ENCODE results near the gene RPS3. TPM values are rescaled to one million over a fixed set of nuclear protein-coding genes. Genes with fewer than 3 reads are reported as not detected.

The RPS3 gene
- total and polyA plus RNA-seq, 2 experiments from 2014 or later = 1,745 to 2,793 TPM

- Histone ChIP-seq H3F3A (replicated peaks; ENCODE audit: low read depth) (peaks cover 30% of the 10 kb centered on the region), H3K4me3 (no peak overlapping the region), H3K9me2 (ENCODE audit: insufficient read depth) (no peaks in the 10 kb centered on the region), H3K79me2 (replicated peaks; ENCODE audit: insufficient read depth) (peaks cover 46% of the 10 kb centered on the region), H3K27ac (ENCODE audit: low read depth) (no peak overlapping the region), H2AFZ (peak overlapping the region; percentile 61; the same call in 1 of the 2 replicates), H3K4me1 (ENCODE audit: insufficient read depth) (peaks cover 29% of the 10 kb centered on the region), H4K20me1 (replicated peaks; ENCODE audit: insufficient read depth) (peaks cover 31% of the 10 kb centered on the region), H3K36me3 (ENCODE audit: insufficient read depth) (peaks cover 34% of the 10 kb centered on the region), H3K4me2 (no peak overlapping the region), H3K27me3 (ENCODE audit: insufficient read depth) (no peaks in the 10 kb centered on the region)
- DNase-seq (ENCODE audit: low spot score) (no peak), ATAC-seq (no peak)
- H3K36me3 Mint-ChIP-seq (ENCODE audit: low read depth) = peaks cover 47% of the 10 kb centered on the region
- peak overlapping the region; percentile 99 for H3K27ac Mint-ChIP-seq
- H3K9me3 Mint-ChIP-seq = no peaks in the 10 kb centered on the region; the same call in 1 of the 3 replicates
- peak overlapping the region; percentile 98 for H3K4me3 Mint-ChIP-seq
- H3K4me1 Mint-ChIP-seq = peaks cover 33% of the 10 kb centered on the region
- TF ChIP-seq CTCF (conservative IDR thresholded peaks at IDR 0.05; ENCODE audit: low read depth in 2 of 2) (no peak), ETS1 (IDR thresholded peaks at IDR 0.05) (no peak), EZH2phosphoT487 (IDR thresholded peaks at IDR 0.05; ENCODE audit: unreplicated experiment) (no peak), STAT1 (IDR thresholded peaks at IDR 0.05; ENCODE audit: unreplicated experiment) (no peak), ZNF331 (CRISPR knock-in tag; IDR thresholded peaks at IDR 0.05; ENCODE audit: low read depth) (no peak), CREB1 (CRISPR knock-in tag; IDR thresholded peaks at IDR 0.05; ENCODE audit: low read depth) (no peak)
- H3K27me3 Mint-ChIP-seq (ENCODE audit: insufficient read depth, low read depth, poor library complexity) = peaks cover 8% of the 10 kb centered on the region
These were observed 412 bp upstream of the RPS3 start for GRCh38 chr11:75398906-75399305.

GRCh38 chr11:75400146-75400865 lies 988 bp downstream of the RPS3 start:
- Mint-ChIP-seq H3K36me3 (ENCODE audit: low read depth) (peaks cover 61% of the 10 kb centered on the region), H3K27me3 (ENCODE audit: insufficient read depth, low read depth, poor library complexity) (peaks cover 8% of the 10 kb centered on the region), H3K4me3 (peak overlapping the region; percentile 98), H3K27ac (peak overlapping the region; percentile 99), H3K9me3 (no peaks in the 10 kb centered on the region; the same call in 1 of the 3 replicates), H3K4me1 (peaks cover 40% of the 10 kb centered on the region)
- DNase-seq (ENCODE audit: low spot score) (no peak), ATAC-seq (peak; percentile 6)
- peaks cover 45% of the 10 kb centered on the region for H4K20me1 ChIP-seq (replicated peaks; ENCODE audit: insufficient read depth)
- no peaks in the 10 kb centered on the region for H3K27me3 ChIP-seq (ENCODE audit: insufficient read depth)
- peaks cover 60% of the 10 kb centered on the region for H3K79me2 ChIP-seq (replicated peaks; ENCODE audit: insufficient read depth)
- H3K4me2 ChIP-seq = peak overlapping the region; percentile 93
- no peaks in the 10 kb centered on the region for H3K9me2 ChIP-seq (ENCODE audit: insufficient read depth)
- H2AFZ ChIP-seq = no peak overlapping the region
- H3K4me3 ChIP-seq = peak overlapping the region; percentile 88
- H3F3A ChIP-seq (replicated peaks; ENCODE audit: low read depth) = peaks cover 44% of the 10 kb centered on the region
- H3K27ac ChIP-seq (ENCODE audit: low read depth) = peak overlapping the region; percentile 75
- peaks cover 48% of the 10 kb centered on the region for H3K36me3 ChIP-seq (ENCODE audit: insufficient read depth)
- no peak for TF ChIP-seq ZNF331 (CRISPR knock-in tag; IDR thresholded peaks at IDR 0.05; ENCODE audit: low read depth)
- TF ChIP-seq CREB1 (CRISPR knock-in tag; IDR thresholded peaks at IDR 0.05; ENCODE audit: low read depth) = no peak
- no peak for TF ChIP-seq EZH2phosphoT487 (IDR thresholded peaks at IDR 0.05; ENCODE audit: unreplicated experiment)
- no peak for TF ChIP-seq CTCF (conservative IDR thresholded peaks at IDR 0.05; ENCODE audit: low read depth in 2 of 2)
- no peak for TF ChIP-seq ZNF462 (CRISPR knock-in tag; IDR thresholded peaks at IDR 0.05)
- no peak for TF ChIP-seq NANOG (IDR thresholded peaks at IDR 0.05; ENCODE audit: borderline replicate concordance)
- peaks cover 29% of the 10 kb centered on the region for H3K4me1 ChIP-seq (ENCODE audit: insufficient read depth)
